Astrocyte of the cerebellum (primary cell): Measurements from ENCODE around the gene ARHGAP22.

Source experiments
- DNase-seq: peaks from one replicate; pipeline ENCODE4 v3.0.0-alpha.2; 2011; ENCODE audit warnings: low read depth
- H3K4me3 ChIP-seq: 2 replicates; pipeline ENCODE4 v1.5.1; 2011; ENCODE audit warnings: mild to moderate bottlenecking, low read depth, low read length, moderate library complexity
- in situ Hi-C: cut with HindIII; loops from 2 replicates; pipeline ENCODE4 v1.10.0; 2017; ENCODE audit warnings: low sequenced_read_pairs
- TF ChIP-seq, protein P1 (sequence below): IDR thresholded peaks from 2 replicates; pipeline ENCODE4 v1.5.1; 2012; ENCODE audit warnings: low read length, low read depth, moderate library complexity, mild to moderate bottlenecking; ENCODE audit errors: missing control alignments

ARHGAP22 gene

GRCh38 chr10:48447356-48448215 is 157.3 kb downstream of the ARHGAP22 start:
- DNase-seq: no peak
- TF ChIP-seq, protein P1, sequence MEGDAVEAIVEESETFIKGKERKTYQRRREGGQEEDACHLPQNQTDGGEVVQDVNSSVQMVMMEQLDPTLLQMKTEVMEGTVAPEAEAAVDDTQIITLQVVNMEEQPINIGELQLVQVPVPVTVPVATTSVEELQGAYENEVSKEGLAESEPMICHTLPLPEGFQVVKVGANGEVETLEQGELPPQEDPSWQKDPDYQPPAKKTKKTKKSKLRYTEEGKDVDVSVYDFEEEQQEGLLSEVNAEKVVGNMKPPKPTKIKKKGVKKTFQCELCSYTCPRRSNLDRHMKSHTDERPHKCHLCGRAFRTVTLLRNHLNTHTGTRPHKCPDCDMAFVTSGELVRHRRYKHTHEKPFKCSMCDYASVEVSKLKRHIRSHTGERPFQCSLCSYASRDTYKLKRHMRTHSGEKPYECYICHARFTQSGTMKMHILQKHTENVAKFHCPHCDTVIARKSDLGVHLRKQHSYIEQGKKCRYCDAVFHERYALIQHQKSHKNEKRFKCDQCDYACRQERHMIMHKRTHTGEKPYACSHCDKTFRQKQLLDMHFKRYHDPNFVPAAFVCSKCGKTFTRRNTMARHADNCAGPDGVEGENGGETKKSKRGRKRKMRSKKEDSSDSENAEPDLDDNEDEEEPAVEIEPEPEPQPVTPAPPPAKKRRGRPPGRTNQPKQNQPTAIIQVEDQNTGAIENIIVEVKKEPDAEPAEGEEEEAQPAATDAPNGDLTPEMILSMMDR: no peak
- in situ Hi-C loops: loop anchor here (10.0 kb wide), 1 partner anchor 87 kb away; no protein-coding TSS in a partner anchor
- H3K4me3 ChIP-seq: no peak overlapping the region

GRCh38 chr10:48446785-48447184 is 158.1 kb downstream of the ARHGAP22 start:
- DNase-seq: no peak
- H3K4me3 ChIP-seq: no peak overlapping the region
- in situ Hi-C loops: loop anchor here (10.0 kb wide), 1 partner anchor 88 kb away; no protein-coding TSS in a partner anchor
- TF ChIP-seq, protein P1: no peak

GRCh38 chr10:48445932-48446331 is 158.9 kb downstream of the ARHGAP22 start:
- TF ChIP-seq, protein P1: no peak
- DNase-seq: no peak
- in situ Hi-C loops: loop anchor here (10.0 kb wide), 1 partner anchor 89 kb away; no protein-coding TSS in a partner anchor
- no peak overlapping the region for H3K4me3 ChIP-seq

DNA sequence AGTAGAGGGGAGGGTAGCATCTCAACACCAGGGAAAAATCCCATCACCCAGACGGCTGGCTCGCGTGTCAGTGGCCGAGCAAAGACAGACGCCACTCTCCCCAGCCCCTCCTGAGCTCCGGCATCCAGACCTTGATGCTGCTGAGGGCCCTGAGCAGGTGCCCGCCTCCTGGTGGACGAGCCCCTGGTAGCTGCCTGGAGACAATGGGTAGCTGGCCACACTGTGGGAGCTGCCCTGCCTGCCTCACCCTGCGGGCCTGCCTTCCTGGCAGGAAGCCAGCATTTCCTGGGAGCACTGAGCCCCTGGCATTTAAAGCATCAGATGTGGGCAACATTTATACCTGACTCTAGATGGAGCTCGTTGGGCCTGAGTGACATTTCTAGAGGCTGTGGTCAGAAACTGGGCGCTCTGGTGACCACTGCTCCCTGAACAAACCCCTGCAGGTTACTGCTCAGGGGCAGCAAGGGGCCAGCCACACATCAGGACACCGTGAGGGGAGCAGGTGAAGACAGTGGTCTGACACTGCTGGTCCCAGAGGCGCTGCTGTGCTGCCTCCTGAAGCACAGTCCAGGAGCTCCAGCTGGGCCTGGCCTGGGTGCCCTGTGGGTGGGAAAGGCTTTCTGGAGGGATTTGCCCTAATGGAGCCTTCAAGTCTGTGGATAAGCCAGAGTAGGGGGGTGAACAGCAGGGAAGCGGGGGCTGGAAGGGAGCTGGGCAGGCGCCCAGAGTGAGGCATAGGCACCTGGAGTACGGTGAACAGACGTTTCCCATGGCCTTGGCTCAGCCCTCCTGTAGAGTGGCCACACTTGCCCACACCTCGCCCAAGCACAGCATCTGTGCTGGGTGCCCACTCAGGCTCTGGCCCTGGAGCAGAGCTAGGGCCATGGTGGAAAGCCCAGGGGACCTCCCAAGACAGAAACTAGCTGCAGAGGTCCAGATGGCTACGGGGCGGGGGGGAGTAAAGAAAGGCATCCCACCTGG is 159.7 kb downstream of the ARHGAP22 start:
- no peak for DNase-seq
- TF ChIP-seq, protein P1: peak; percentile 14
- no peak overlapping the region for H3K4me3 ChIP-seq
- in situ Hi-C loops: loop anchor here (5.0 to 10.0 kb wide), 2 partner anchors 58 to 90 kb away; no protein-coding TSS in a partner anchor

DNA sequence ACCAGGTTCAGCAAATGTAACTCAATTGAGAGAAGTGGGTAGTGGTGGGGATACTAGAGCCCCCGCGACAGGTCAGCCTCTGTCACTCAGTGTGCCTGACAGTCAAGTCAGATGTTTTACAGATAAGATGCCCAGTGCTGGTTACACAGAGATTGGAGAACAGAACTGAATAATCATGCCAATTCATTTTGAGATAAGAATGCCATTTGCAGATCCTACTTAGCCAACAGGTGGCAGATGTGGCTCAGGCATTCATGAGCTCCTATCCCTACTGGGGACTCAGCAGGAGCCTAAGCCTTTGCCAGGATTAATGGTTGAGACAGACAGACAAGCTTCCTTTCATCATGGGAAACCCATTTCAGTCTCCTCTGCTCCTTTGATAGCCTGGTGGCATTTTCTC is 160.6 kb downstream of the ARHGAP22 start:
- in situ Hi-C loops: loop anchor here (5.0 to 10.0 kb wide), 2 partner anchors 57 to 91 kb away; no protein-coding TSS in a partner anchor
- TF ChIP-seq, protein P1: peak; percentile 53
- H3K4me3 ChIP-seq: no peak overlapping the region
- peak; percentile 42 for DNase-seq

DNA sequence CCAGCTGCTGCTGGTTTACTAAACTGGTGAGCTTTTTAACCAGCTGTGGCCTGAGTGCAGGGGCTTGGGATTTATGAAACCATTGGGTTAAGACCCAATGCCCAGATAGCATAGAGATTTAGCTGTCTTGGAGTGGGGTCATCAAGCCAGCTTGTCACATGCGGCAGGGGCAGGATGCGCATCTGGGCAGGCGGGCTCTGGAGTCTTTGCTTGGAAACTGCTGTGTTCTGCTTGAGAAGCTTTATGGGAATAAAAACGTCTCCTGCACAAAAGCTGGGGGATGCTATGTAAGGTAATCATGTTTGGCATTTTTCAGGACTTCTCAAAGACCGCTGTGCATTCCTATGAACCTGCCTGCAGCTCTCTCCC is 162.1 kb downstream of the ARHGAP22 start:
- TF ChIP-seq, protein P1: no peak
- in situ Hi-C loops: loop anchor here (5.0 to 10.0 kb wide), 2 partner anchors 55 to 92 kb away; no protein-coding TSS in a partner anchor
- no peak for DNase-seq
- H3K4me3 ChIP-seq: no peak overlapping the region
